Esophagus muscularis mucosa (tissue), 4 donors: Measurements from ENCODE around the gene PCDH9.

Experiments
- CTCF ChIP-seq, 3 experiments: fragments of 200-600 bp in 2 of 3; fragments of 450-650 bp in 1 of 3; sonication (generic) in 2 of 3; IDR thresholded peaks; one replicate each; pipeline ENCODE4 v1.5.1; 2017 to 2019; ENCODE audit warnings: antibody characterized with exemption in 3 of 3, mild to moderate bottlenecking in 2 of 3, moderate library complexity in 1 of 3
- EP300 ChIP-seq: sonication (generic); formaldehyde crosslinking; IDR thresholded peaks from one replicate; pipeline ENCODE4 v1.6.1; 2017; ENCODE audit warnings: antibody characterized with exemption
- POLR2A ChIP-seq: fragments of 450-650 bp; IDR thresholded peaks from one replicate; pipeline ENCODE4 v1.6.1; 2017; ENCODE audit warnings: antibody characterized with exemption, moderate library complexity, mild to moderate bottlenecking, low read depth
- POLR2AphosphoS5 ChIP-seq, 2 donors: sonication (generic); formaldehyde crosslinking; IDR thresholded peaks; one replicate each; pipeline ENCODE4 v1.6.1; 2017; ENCODE audit warnings: antibody characterized with exemption in 2 of 2

- TF ChIP-seq CTCF (IDR thresholded peaks at IDR 0.05) (no peak), POLR2AphosphoS5 (IDR thresholded peaks at IDR 0.05) (no peak), POLR2A (no peak), EP300 (no peak)
Observed at GRCh38 chr13:66663711-66664110, 566.4 kb downstream of the PCDH9 start.
